Naive thymus-derived CD4-positive, alpha-beta T cell (primary cell): ENCODE data around the gene LIPI. TPM values are rescaled to one million over a fixed set of nuclear protein-coding genes. Genes with fewer than 3 reads are reported as not detected.
A peak's percentile ranks its signal among the peaks of the same experiment; 100 is the strongest.
"Not testable (repeated sequence)": the region's sequence is repeated elsewhere in the genome, so short reads cannot be mapped to it uniquely, and the experiment has no call there.

Experiments
- ATAC-seq: fragments of 150-1000 bp; cut with Tn5 transposase; 2 replicates; pipeline ENCODE4 v1.10.0; 2021; ENCODE audit warnings: mild to moderate bottlenecking, moderate library complexity
- CTCF ChIA-PET: fragments of 350-600 bp; sonication (Branson Sonifier 250); formaldehyde crosslinking; loops from one replicate; lab custom pipeline; 2021; ENCODE audit warnings: antibody characterized with exemption; lab: Charles Lee
- POLR2A ChIA-PET: fragments of 350-600 bp; sonication (Branson Sonifier 250); formaldehyde crosslinking; loops from one replicate; lab custom pipeline; 2021; ENCODE audit warnings: antibody characterized with exemption, inconsistent platforms; lab: Charles Lee
- DNase-seq, 9 donors: peaks; one replicate each; pipeline versions ENCODE4 v3.0.0 to v3.0.0-alpha.2; 2020 to 2022; ENCODE audit warnings: mixed read lengths in 1 of 9
- H3K27ac ChIP-seq: one replicate; pipeline ENCODE4 v1.7.0; 2013; ENCODE audit warnings: mild to moderate bottlenecking, low read depth, low read length, moderate library complexity
- H3K27me3 ChIP-seq, 2 donors: one replicate each; pipeline ENCODE4 v1.7.0; 2013; ENCODE audit warnings: low read length in 2 of 2, mild to moderate bottlenecking in 2 of 2, moderate library complexity in 2 of 2; ENCODE audit not compliant: control insufficient read depth in 2 of 2, insufficient read depth in 2 of 2
- H3K36me3 ChIP-seq, 3 experiments: 1 replicate in 2 of 3; 2 replicates in 1 of 3; pipeline ENCODE4 v1.7.0; 2013; ENCODE audit warnings: low read length in 3 of 3, mild to moderate bottlenecking in 3 of 3, moderate library complexity in 1 of 3; ENCODE audit not compliant: insufficient read depth in 3 of 3, control insufficient read depth in 2 of 3
- H3K4me1 ChIP-seq, 2 donors: one replicate each; pipeline ENCODE4 v1.7.0; 2013; ENCODE audit warnings: low read length in 2 of 2, mild to moderate bottlenecking in 2 of 2, moderate library complexity in 1 of 2; ENCODE audit not compliant: control insufficient read depth in 2 of 2, insufficient read depth in 2 of 2
- H3K4me3 ChIP-seq: 2 replicates; pipeline ENCODE4 v1.7.0; 2013; ENCODE audit warnings: mild to moderate bottlenecking, low read length
- H3K9me3 ChIP-seq, 3 experiments: 1 replicate in 2 of 3; 2 replicates in 1 of 3; pipeline ENCODE4 v1.7.0; 2013; ENCODE audit warnings: low read length in 3 of 3; ENCODE audit not compliant: control insufficient read depth in 2 of 3
- H3K27ac Mint-ChIP-seq, 9 donors: one replicate each; pipeline ENCODE4 v1.8.0; 2020 to 2022; ENCODE audit warnings: mixed read lengths in 9 of 9, mild to moderate bottlenecking in 8 of 9, moderate library complexity in 5 of 9, inconsistent platforms in 2 of 9
- H3K27me3 Mint-ChIP-seq, 5 donors: one replicate each; pipeline ENCODE4 v1.8.0; 2021 to 2022; ENCODE audit warnings: mixed read lengths in 5 of 5, mild to moderate bottlenecking in 1 of 5
- H3K36me3 Mint-ChIP-seq, 5 donors: one replicate each; pipeline ENCODE4 v1.8.0; 2020 to 2022; ENCODE audit warnings: mixed read lengths in 5 of 5, mild to moderate bottlenecking in 3 of 5, inconsistent platforms in 1 of 5
- H3K4me1 Mint-ChIP-seq, 7 donors: one replicate each; pipeline ENCODE4 v1.8.0; 2020 to 2022; ENCODE audit warnings: mixed read lengths in 7 of 7, mild to moderate bottlenecking in 3 of 7, inconsistent platforms in 1 of 7
- H3K4me3 Mint-ChIP-seq, 10 donors: one replicate each; pipeline ENCODE4 v1.8.0; 2020 to 2022; ENCODE audit warnings: mild to moderate bottlenecking in 10 of 10, mixed read lengths in 10 of 10, moderate library complexity in 6 of 10, inconsistent platforms in 2 of 10
- H3K9me3 Mint-ChIP-seq, 11 donors: one replicate each; pipeline ENCODE4 v1.8.0; 2020 to 2022; ENCODE audit warnings: mixed read lengths in 11 of 11, mild to moderate bottlenecking in 4 of 11, inconsistent platforms in 1 of 11, moderate library complexity in 1 of 11
- intact Hi-C, 2 donors: fragments of 100-400 bp; cut with micrococcal nuclease; formaldehyde crosslinking; loops; one replicate each; pipeline ENCODE4 v1.15.1; 2023
- polyA plus RNA-seq, 2 donors: library from polyadenylated mRNA; unstranded; fragments of 300-500 nt; fragmentation: Illumina TruSeq; gene quantifications; one replicate each; pipeline ENCODE4 v1.2.3, GENCODE V29; 2021
- total RNA-seq, 6 experiments: library from RNA in 5 of 6; stranded (reverse) in 5 of 6; gene quantifications; 1 replicate in 5 of 6; 2 replicates in 1 of 6; pipeline ENCODE4 v1.2.3 and lab custom pipeline; 2021 to 2026

LIPI gene
- total and polyA plus RNA-seq, 7 experiments from 2014 or later, result not detected

DNA sequence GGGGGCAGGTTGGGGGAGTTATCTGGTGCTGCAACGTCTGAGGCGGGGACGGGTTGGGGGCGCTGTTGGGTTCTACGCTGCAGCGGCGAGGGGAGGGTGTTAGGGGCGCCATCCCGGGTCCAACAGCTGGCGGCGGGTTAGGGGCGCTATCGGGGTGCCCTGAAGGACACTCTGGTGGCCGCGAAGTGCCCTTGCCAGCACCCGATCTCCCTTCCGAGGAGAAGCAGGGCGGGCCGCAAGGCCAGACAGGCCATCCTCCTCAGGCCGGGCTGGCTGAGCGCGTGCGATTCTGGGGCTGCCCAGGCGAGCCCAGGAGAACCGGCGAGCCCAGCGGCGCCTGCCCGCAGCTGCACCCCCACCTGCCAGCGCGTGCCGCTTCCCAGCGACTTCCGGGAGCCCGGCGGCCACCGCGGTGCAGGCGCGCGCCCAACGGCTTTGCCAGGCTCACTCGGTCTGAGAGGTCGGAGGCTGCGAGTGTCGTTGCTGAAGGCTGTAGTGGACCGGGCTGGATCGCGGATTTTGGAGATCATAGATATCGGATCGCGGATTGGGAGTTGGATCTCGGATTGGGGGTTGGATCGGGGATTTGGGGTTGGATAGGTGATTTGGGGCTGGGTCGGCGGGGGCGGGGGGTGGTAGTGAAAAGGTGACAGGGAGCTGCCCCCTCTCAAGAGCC is 147.0 kb downstream of the LIPI start:
- H3K27ac Mint-ChIP-seq, result peak overlapping the region in 1 of 9 donors; percentile 99
- ATAC-seq, H3K9me3 ChIP-seq, H3K9me3 Mint-ChIP-seq, H3K27me3 ChIP-seq, H3K4me3 ChIP-seq, H3K4me1 ChIP-seq, H3K4me1 Mint-ChIP-seq, intact Hi-C loops, H3K36me3 Mint-ChIP-seq, H3K27ac ChIP-seq, H3K36me3 ChIP-seq, H3K27me3 Mint-ChIP-seq, CTCF ChIA-PET, POLR2A ChIA-PET: not testable (repeated sequence)
- DNase-seq, result peak in 2 of 9 donors; percentile 12 to 72
- H3K4me3 Mint-ChIP-seq, result peak overlapping the region in 3 of 10 donors; percentile 6 to 98 (median 36)

DNA sequence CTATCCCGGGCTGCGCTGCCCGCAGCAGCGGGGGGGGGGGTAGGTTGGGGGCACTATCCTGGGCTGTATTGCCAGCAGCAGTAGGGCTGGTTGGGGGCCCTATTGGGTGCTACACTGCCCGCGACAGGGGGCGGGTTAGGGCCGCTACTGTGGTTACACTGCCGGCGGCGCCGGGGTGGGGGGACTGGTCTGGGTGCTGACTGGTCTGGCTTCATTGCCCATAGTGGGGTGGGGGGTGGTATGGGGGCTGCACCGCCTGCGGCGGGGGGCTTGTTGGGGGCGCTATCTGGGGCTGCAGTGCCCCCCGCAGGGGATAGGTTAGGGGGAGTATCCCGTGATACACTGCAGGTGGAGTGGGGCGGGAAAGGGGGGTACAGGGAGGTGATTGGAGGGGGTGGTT is 148.1 kb downstream of the LIPI start:
- H3K27ac Mint-ChIP-seq, H3K9me3 ChIP-seq, intact Hi-C loops, H3K9me3 Mint-ChIP-seq, H3K27me3 Mint-ChIP-seq, H3K27me3 ChIP-seq, H3K27ac ChIP-seq, H3K36me3 ChIP-seq, H3K4me3 Mint-ChIP-seq, POLR2A ChIA-PET, DNase-seq, H3K36me3 Mint-ChIP-seq, H3K4me1 Mint-ChIP-seq, ATAC-seq, CTCF ChIA-PET, H3K4me3 ChIP-seq, H3K4me1 ChIP-seq: not testable (repeated sequence)

DNA sequence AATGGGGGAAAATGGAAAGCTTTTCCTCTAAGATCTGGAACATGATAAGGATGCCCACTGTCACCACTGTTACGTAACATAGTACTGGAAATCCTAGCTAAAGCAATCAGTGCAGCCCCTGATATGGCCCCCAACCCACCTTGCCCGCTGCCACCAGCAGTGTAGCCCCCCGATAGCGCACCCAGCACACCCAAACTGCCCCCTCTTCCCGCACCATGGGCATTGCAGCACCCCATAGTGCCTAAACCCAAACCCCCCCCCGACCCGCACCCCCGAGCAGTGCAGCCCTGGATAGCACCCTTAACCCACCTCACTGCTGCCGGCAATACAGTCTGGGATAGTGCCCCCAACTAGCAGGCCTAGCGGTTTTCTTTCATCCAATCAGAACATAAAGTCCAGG is 148.9 kb downstream of the LIPI start:
- H3K36me3 Mint-ChIP-seq, ATAC-seq, H3K9me3 Mint-ChIP-seq, intact Hi-C loops, POLR2A ChIA-PET, H3K4me1 Mint-ChIP-seq, CTCF ChIA-PET, H3K4me3 ChIP-seq, H3K27me3 ChIP-seq, H3K9me3 ChIP-seq, H3K27ac Mint-ChIP-seq, H3K27me3 Mint-ChIP-seq, H3K36me3 ChIP-seq, H3K4me1 ChIP-seq, DNase-seq, H3K27ac ChIP-seq: not testable (repeated sequence)
- H3K4me3 Mint-ChIP-seq, result peak overlapping the region in 1 of 10 donors; percentile 59

DNA sequence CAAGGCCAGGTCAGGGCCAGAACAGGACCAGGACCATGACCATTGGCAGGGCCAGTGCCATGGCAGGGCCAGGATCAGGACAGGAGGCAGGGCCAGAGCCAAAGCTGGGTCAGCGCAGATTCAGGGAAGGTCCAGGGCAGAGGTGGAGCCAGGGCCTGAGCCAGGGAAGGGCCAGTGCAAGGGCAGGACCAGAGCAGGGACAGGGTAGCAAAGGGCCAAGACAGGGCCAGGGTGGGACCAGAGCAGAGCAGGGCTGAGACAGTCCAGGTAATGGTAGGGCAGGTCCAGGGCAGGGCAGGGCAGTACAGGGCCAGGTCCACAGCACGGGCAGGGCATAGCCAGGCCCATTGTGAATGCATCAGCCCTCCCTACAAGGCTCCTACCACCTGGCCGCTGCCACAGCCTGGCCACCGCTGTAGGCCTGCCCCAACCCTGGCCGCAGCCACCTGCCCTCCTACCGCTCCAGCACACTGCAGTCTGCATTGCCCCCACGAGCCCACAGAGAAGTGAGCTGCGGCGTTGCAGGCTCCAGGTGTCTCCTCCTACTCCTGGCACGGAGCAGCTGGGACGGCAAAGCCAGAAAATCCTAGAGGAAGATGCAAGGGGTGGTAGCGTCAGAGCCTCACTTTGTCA is 151.6 kb downstream of the LIPI start:
- H3K4me3 Mint-ChIP-seq, DNase-seq, H3K36me3 ChIP-seq, H3K27ac Mint-ChIP-seq, H3K9me3 ChIP-seq, H3K4me1 Mint-ChIP-seq, H3K27me3 Mint-ChIP-seq, H3K9me3 Mint-ChIP-seq, H3K4me1 ChIP-seq, POLR2A ChIA-PET, CTCF ChIA-PET, H3K27me3 ChIP-seq, H3K4me3 ChIP-seq, H3K36me3 Mint-ChIP-seq, H3K27ac ChIP-seq, intact Hi-C loops: not testable (repeated sequence)
- peak; percentile 25 for ATAC-seq

Other genes starting within 250 kb of the LIPI start
- 10 to 100 TPM in 1 of 5 experiments, 1 to 10 TPM in 3, under 1 TPM in 1; 0.46 to 19.3 (median 4.9) TPM for gene RBM11, start 5.2 kb upstream of the LIPI start, total RNA-seq
- 1 to 10 TPM; 4.9 to 8.9 TPM for gene RBM11, start 5.2 kb upstream of the LIPI start, polyA plus RNA-seq
- gene HSPA13, start 172.2 kb upstream of the LIPI start, total RNA-seq, result 10 to 100 TPM; 16.9 to 38.1 (median 26.7) TPM
- 10 to 100 TPM in 1 of 2 donors, 1 to 10 TPM in 1; 9.2 to 11.5 TPM for gene HSPA13, start 172.2 kb upstream of the LIPI start, polyA plus RNA-seq